ENCODE measurements around the gene PTCD2. TPM values are rescaled to one million over a fixed set of nuclear protein-coding genes. Genes with fewer than 3 reads are reported as not detected.

The PTCD2 gene
- total RNA-seq, 4 donors from 2014 or later, result 0.59 to 14.0 (median 5.5) TPM

DNA sequence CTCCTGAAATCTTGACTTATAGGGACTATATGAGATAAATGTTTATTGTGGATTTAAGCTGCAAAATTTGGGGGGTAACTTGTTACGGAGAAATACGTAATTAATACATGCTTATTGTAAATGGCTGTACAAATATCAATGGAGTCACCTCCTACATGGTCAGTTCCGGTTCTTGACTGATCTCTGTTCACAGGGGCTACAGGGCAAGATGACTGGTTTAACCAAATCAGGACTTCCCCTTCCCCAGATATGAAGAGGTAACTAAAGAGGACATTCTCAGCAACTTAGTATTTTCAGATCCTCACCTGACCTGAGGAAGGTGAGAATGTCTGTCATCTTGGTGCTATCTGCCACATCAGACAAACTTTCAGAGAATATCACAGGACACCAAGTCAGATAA is 54.7 kb downstream of the PTCD2 start:
- Histone ChIP-seq H3K4me3 (no peak overlapping the region), H3K27ac (no peak overlapping the region), H3K27me3 (no peaks in the 10 kb centered on the region), H3K4me1 (no peaks in the 10 kb centered on the region), H3K36me3 (no peaks in the 10 kb centered on the region), H3K9me3 (no peaks in the 10 kb centered on the region)
- intact Hi-C loops (cut with DNase I; ENCODE audit: low total_unique reads), result no loop called here
- TF ChIP-seq, protein P1, sequence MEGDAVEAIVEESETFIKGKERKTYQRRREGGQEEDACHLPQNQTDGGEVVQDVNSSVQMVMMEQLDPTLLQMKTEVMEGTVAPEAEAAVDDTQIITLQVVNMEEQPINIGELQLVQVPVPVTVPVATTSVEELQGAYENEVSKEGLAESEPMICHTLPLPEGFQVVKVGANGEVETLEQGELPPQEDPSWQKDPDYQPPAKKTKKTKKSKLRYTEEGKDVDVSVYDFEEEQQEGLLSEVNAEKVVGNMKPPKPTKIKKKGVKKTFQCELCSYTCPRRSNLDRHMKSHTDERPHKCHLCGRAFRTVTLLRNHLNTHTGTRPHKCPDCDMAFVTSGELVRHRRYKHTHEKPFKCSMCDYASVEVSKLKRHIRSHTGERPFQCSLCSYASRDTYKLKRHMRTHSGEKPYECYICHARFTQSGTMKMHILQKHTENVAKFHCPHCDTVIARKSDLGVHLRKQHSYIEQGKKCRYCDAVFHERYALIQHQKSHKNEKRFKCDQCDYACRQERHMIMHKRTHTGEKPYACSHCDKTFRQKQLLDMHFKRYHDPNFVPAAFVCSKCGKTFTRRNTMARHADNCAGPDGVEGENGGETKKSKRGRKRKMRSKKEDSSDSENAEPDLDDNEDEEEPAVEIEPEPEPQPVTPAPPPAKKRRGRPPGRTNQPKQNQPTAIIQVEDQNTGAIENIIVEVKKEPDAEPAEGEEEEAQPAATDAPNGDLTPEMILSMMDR (IDR thresholded peaks at IDR 0.05), result no peak
- no peak for DNase-seq

DNA sequence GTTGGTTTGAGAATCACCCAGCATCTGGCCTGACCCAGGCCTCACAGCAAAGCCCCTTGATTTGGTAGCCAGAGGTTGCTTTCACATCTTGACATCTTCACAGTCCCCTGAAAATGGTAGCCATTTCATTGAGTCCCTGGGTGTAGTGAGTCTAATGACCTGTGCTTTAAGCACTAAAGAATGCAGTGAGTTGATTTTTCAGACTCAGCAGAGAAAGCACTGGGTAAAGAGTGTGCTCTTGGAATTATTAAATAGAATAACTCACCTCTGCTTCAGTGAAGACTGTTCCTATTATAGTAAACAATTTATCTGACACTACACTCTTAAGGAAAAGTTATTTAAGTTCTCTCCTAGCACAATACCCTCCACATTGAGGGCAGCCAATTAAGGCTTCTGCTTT is 56.2 kb downstream of the PTCD2 start:
- TF ChIP-seq POLR2A (IDR thresholded peaks at IDR 0.05), result no peak
- TF ChIP-seq, protein P1 (IDR thresholded peaks at IDR 0.05), result no peak
- Histone ChIP-seq H3K27me3 (no peaks in the 10 kb centered on the region), H3K36me3 (no peaks in the 10 kb centered on the region), H3K9me3 (no peaks in the 10 kb centered on the region), H3K4me1 (no peaks in the 10 kb centered on the region), H3K27ac (no peak overlapping the region), H3K4me3 (no peak overlapping the region)
- intact Hi-C loops (cut with DNase I; ENCODE audit: low total_unique reads), result no loop called here
- no peak for DNase-seq

DNA sequence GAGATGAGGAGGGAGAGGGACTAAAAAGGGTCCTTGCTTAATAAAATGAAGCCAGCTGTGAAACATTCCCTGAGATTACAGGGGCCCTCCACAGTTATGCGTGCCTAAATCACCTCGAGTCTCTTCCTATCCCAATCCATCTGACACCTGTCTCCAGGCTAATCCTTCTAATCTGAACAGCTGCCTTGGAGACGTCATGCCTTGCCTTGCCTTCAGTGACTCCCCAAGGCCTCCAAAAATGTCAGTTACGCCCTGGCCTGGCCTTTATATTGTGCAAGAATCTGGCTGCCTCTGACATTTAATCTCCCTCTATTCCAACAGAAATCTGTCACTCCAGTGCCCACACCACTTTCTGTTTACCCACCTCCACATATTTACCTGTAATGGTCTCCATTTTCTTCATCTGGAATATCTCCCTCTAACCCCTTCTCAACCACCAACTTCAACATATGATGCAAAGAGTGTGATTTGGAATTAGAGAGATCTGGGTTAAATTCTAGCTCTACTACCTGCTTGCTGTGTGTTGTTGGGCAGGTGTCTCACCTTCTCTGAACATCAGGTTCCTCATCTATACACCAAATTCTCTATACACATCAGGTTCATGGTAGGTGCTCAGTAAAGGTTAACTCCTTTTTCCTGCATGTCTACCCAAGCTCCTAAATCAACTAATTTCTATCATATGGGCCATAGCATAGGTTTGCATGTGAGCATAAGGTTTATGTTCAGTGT is 57.9 kb downstream of the PTCD2 start:
- no peak overlapping the region for H3K4me3 ChIP-seq
- no peak overlapping the region for H3K27ac ChIP-seq
- no peaks in the 10 kb centered on the region for H3K9me3 ChIP-seq
- DNase-seq, result no peak
- no peaks in the 10 kb centered on the region for H3K27me3 ChIP-seq
- no peaks in the 10 kb centered on the region for H3K4me1 ChIP-seq
- no peak for TF ChIP-seq POLR2A (IDR thresholded peaks at IDR 0.05)
- TF ChIP-seq, protein P1 (IDR thresholded peaks at IDR 0.05), result no peak
- no peaks in the 10 kb centered on the region for H3K36me3 ChIP-seq
- intact Hi-C loops (cut with DNase I; ENCODE audit: low total_unique reads), result no loop called here

DNA sequence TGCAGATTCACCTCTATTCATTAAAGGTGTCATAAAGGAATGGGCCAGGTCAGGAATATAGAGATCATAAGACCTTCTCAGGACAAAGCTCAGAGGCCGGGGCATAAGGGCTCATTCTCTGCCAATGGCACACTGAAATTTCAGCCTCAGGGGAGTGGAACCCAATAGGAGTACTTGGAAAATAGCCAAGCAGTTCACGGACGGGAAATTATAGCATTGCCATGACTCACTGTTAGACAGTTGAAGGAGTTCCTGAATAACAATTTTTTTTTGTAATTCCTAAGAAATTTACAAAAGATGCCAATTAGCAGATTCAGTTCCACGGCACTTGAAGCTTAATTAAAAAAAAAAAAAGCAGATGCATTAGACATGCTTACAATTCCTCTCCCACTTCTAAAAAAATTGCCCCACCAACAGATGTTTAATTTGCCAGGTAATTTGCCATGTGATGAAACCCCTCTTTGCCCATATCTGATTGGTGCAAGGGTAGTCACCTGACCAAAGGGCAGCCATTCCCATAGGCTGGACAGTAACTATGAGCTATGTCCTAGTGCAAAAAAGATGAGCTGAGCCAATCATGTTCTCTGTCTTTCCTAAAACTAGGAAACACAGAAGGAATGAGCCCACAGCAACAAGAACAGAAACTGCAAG is 58.6 kb downstream of the PTCD2 start:
- H3K36me3 ChIP-seq, result no peaks in the 10 kb centered on the region
- no peak overlapping the region for H3K27ac ChIP-seq
- no peaks in the 10 kb centered on the region for H3K4me1 ChIP-seq
- no peak for DNase-seq
- H3K4me3 ChIP-seq, result no peak overlapping the region
- intact Hi-C loops (cut with DNase I; ENCODE audit: low total_unique reads), result no loop called here
- no peak for TF ChIP-seq POLR2A (IDR thresholded peaks at IDR 0.05)
- TF ChIP-seq, protein P1 (IDR thresholded peaks at IDR 0.05), result no peak
- H3K9me3 ChIP-seq, result no peaks in the 10 kb centered on the region
- no peaks in the 10 kb centered on the region for H3K27me3 ChIP-seq

DNA sequence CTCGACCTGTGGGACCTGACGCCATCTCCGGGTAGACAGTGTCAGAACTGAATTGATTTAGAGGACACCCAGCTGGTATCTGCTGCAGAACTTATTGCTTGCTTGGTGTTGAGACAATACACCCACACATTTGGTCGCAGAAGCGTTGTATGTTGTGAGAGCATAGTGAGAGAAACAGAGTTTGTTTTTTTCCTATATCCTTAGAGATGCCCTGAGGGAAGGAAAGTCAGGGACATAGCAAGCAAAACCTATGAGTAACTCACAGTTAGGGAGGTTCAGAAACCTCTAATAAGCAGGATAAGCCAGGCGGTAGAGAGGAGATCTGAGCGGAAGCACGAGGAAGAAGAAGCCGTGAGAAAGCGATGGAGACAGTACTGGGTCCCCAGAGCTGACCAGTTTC is 59.8 kb downstream of the PTCD2 start:
- intact Hi-C loops (cut with DNase I; ENCODE audit: low total_unique reads), result no loop called here
- H3K4me1 ChIP-seq, result no peaks in the 10 kb centered on the region
- no peaks in the 10 kb centered on the region for H3K36me3 ChIP-seq
- H3K9me3 ChIP-seq, result no peaks in the 10 kb centered on the region
- no peak overlapping the region for H3K4me3 ChIP-seq
- no peaks in the 10 kb centered on the region for H3K27me3 ChIP-seq
- DNase-seq, result no peak
- no peak for TF ChIP-seq POLR2A (IDR thresholded peaks at IDR 0.05)
- TF ChIP-seq, protein P1 (IDR thresholded peaks at IDR 0.05), result no peak
- H3K27ac ChIP-seq, result no peak overlapping the region
